GM21529 (cell line): ENCODE measurements around the gene PTPRJ.
A peak's percentile ranks its signal among the peaks of the same experiment; 100 is the strongest.

Experiments
- ATAC-seq: cut with Tn5 transposase; IDR thresholded peaks from one replicate; pipeline ENCODE4 v1.9.1; 2021; ENCODE audit not compliant: unreplicated experiment

The PTPRJ gene

GRCh38 chr11:47967577-47968525 lies 12.5 kb upstream of the PTPRJ start:
- no peak for ATAC-seq

GRCh38 chr11:47969401-47969800 lies 11.0 kb upstream of the PTPRJ start:
- no peak for ATAC-seq

- ATAC-seq: no peak
Observed at GRCh38 chr11:47971501-47971900, 8.9 kb upstream of the PTPRJ start.

GRCh38 chr11:47973173-47973572 lies 7.2 kb upstream of the PTPRJ start:
- ATAC-seq: no peak

DNA sequence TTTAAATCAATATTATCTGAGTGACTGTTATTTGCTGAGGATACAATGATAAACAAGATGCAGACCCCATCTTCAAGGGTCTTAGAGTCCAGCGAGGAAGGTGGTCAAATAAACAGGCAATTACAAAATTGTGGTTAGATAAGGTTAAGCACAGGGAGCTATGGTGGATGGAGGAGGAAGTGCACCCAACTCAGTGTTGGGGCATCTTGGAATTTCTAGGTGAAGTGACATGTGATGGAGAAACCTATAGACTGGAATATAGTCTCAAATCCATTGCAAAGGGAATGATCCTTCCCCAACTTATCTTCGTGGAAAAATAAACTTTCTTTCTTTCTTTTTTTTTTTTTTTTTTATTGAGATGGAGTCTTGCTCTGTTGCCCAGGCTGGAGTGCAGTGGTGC lies 3.4 kb upstream of the PTPRJ start:
- no peak for ATAC-seq

GRCh38 chr11:47977623-47978022 lies 2.7 kb upstream of the PTPRJ start:
- ATAC-seq: no peak

GRCh38 chr11:47979378-47980087 lies 826 bp upstream of the PTPRJ start:
- ATAC-seq: no peak

GRCh38 chr11:47980907-47981621 lies 705 bp downstream of the PTPRJ start:
- peak; percentile 54 for ATAC-seq

GRCh38 chr11:47981667-47982404 lies 1.5 kb downstream of the PTPRJ start:
- no peak for ATAC-seq

DNA sequence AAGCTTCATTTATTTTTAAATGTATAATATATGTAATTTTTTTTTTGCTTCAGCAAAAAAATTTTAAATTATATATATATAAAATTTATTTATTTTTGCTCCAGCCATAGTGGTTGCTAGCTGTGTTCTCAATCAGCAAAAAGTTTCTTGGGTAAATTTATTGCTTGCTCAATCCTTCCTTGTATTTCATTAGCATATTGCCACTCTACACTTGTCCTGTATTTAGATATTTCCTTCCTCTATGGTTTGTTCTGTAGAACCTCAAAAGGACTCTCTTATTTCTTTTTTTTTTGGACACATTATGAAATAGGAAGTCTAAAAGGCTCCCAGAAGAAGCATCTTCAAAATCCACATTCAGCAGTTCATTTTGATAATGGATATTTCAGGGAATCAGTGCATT lies 2.3 kb downstream of the PTPRJ start:
- ATAC-seq: no peak

- no peak for ATAC-seq
Observed at GRCh38 chr11:47983464-47984397, 3.4 kb downstream of the PTPRJ start.

DNA sequence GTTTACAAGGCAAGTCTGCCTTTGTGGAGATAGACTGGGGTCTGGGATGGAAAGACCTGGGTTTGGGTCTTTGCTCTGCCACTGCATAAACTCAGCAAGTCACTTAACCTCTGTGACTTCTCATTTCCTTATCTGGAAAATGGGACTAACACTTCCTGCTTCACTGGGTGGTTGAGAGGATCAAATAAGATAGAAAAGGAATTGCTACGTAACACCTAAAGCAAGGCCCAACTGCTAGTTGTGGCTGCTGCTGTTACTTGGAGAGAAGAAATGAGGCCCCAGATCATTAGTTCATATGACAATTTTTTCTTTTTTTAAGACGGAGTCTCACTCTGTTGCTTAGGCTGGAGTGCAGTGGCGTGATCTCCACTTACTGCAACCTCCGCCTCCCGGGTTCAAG lies 5.9 kb downstream of the PTPRJ start:
- ATAC-seq: no peak

DNA sequence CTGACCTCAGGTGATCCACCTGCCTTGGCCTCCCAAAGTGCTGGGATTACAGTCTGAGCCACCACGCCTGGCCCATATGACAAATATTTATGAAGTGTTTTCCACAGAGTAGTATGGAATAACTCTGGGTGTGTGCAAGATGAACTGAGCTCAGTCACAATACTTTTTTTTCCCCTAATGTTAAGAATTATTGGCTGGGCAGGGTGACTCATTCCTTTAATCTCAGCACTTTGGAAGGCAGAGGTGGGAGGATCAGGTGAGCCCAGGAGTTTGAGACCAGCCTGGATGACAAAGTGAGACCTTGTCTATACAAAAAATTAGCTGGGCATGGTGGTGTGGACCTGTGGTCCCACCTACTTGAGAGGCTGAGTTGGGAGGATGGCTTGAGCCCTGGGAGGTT lies 6.4 kb downstream of the PTPRJ start:
- no peak for ATAC-seq

- ATAC-seq: peak; percentile 39
Observed at GRCh38 chr11:47987310-47987709, 7.0 kb downstream of the PTPRJ start.

- ATAC-seq: peak; percentile 25
Observed at GRCh38 chr11:47987781-47988180, 7.4 kb downstream of the PTPRJ start.

- no peak for ATAC-seq
Observed at GRCh38 chr11:47989779-47990178, 9.4 kb downstream of the PTPRJ start.

DNA sequence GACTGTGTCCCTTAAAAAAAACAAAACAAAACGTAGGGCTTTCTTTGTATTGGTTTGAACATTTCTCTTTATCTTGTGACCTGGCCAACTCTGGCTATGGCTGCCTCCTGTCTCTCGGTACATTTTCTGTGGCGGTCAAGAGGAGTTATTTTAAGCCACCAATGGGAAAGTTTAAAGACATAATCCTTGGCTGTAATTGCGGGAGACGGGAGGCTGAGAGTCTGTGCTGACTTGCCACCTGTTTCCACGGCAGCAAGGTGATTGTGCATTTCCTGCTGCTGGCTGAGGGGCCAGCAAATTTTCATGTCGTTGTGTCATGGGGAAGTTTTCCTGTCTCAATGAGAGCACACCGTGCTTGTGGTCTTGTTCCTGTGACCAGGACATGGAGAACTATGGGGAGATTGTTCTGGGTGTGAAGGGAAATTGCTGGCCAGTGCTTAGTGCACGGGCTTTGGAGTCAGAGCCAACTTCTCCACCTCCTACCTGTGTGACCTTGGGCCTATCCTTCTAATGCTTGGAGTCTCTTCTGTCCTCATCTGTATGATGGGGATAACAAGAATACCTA lies 11.0 kb downstream of the PTPRJ start:
- no peak for ATAC-seq

GRCh38 chr11:47991894-47992293 lies 11.5 kb downstream of the PTPRJ start:
- ATAC-seq: no peak
